ENCODE measurements around the gene PKNOX2. TPM values are rescaled to one million over a fixed set of nuclear protein-coding genes. Genes with fewer than 3 reads are reported as not detected.

PKNOX2 gene
- total RNA-seq, 4 donors from 2014 or later, result 1.5 to 8.2 (median 3.6) TPM

- TF ChIP-seq POLR2A (IDR thresholded peaks at IDR 0.05), result no peak
- no peak for TF ChIP-seq CTCF (IDR thresholded peaks at IDR 0.05)
- no peak for TF ChIP-seq POLR2AphosphoS5 (IDR thresholded peaks at IDR 0.05)
- no peak for TF ChIP-seq EP300 (IDR thresholded peaks at IDR 0.05)
- H3K27me3 ChIP-seq, result no peaks in the 10 kb centered on the region
- no peak overlapping the region for H3K4me3 ChIP-seq
- no peaks in the 10 kb centered on the region for H3K36me3 ChIP-seq
- 87% methylated on average over 4 of the region's 4 CpGs for WGBS
- DNase-seq (ENCODE audit: low spot score in 2 of 2), result no peak
- H3K4me1 ChIP-seq, result peaks cover 7% of the 10 kb centered on the region
- H3K27ac ChIP-seq, result no peak overlapping the region
- no peaks in the 10 kb centered on the region for H3K9me3 ChIP-seq
Measured at GRCh38 chr11:125414121-125414520, 249.6 kb downstream of the PKNOX2 start.

- no peak overlapping the region for H3K27ac ChIP-seq
- no peaks in the 10 kb centered on the region for H3K9me3 ChIP-seq
- no peak for DNase-seq (ENCODE audit: low spot score in 2 of 2)
- H3K4me3 ChIP-seq, result no peak overlapping the region
- no peaks in the 10 kb centered on the region for H3K4me1 ChIP-seq
- H3K27me3 ChIP-seq, result no peaks in the 10 kb centered on the region
- TF ChIP-seq POLR2AphosphoS5 (IDR thresholded peaks at IDR 0.05), result no peak
- TF ChIP-seq CTCF (IDR thresholded peaks at IDR 0.05), result no peak
- TF ChIP-seq POLR2A (IDR thresholded peaks at IDR 0.05), result no peak
- no peak for TF ChIP-seq EP300 (IDR thresholded peaks at IDR 0.05)
- H3K36me3 ChIP-seq, result no peaks in the 10 kb centered on the region
- 61% methylated on average over 20 of the region's 20 CpGs for WGBS
Measured at GRCh38 chr11:125416981-125417935, 252.7 kb downstream of the PKNOX2 start.

- H3K4me1 ChIP-seq, result no peaks in the 10 kb centered on the region
- DNase-seq (ENCODE audit: low spot score in 2 of 2), result no peak
Measured at GRCh38 chr11:125418396-125418795, 253.8 kb downstream of the PKNOX2 start.

GRCh38 chr11:125422681-125423080 is 258.1 kb downstream of the PKNOX2 start:
- 84% methylated on average over 4 of the region's 4 CpGs for WGBS

More at GRCh38 chr11:125418396-125418795, 253.8 kb downstream of the PKNOX2 start:
- no peaks in the 10 kb centered on the region for H3K9me3 ChIP-seq
- no peak overlapping the region for H3K27ac ChIP-seq
- TF ChIP-seq POLR2AphosphoS5 (IDR thresholded peaks at IDR 0.05) (no peak), CTCF (IDR thresholded peaks at IDR 0.05) (no peak), EP300 (IDR thresholded peaks at IDR 0.05) (no peak), POLR2A (IDR thresholded peaks at IDR 0.05) (no peak)
- H3K4me3 ChIP-seq, result no peak overlapping the region
- no peaks in the 10 kb centered on the region for H3K36me3 ChIP-seq
- 87% methylated on average over 7 of the region's 9 CpGs for WGBS
- no peaks in the 10 kb centered on the region for H3K27me3 ChIP-seq

More at GRCh38 chr11:125422681-125423080, 258.1 kb downstream of the PKNOX2 start:
- Histone ChIP-seq H3K9me3 (no peaks in the 10 kb centered on the region), H3K36me3 (no peaks in the 10 kb centered on the region), H3K4me3 (no peak overlapping the region), H3K4me1 (no peaks in the 10 kb centered on the region), H3K27ac (no peak overlapping the region), H3K27me3 (no peaks in the 10 kb centered on the region)
- TF ChIP-seq POLR2AphosphoS5 (IDR thresholded peaks at IDR 0.05) (no peak), EP300 (IDR thresholded peaks at IDR 0.05) (no peak), POLR2A (IDR thresholded peaks at IDR 0.05) (no peak), CTCF (IDR thresholded peaks at IDR 0.05) (no peak)
- DNase-seq (ENCODE audit: low spot score in 2 of 2), result no peak

Measured in suprapubic skin (tissue), 4 donors.